Measurements from ENCODE around the gene SYT2. TPM values are rescaled to one million over a fixed set of nuclear protein-coding genes. Genes with fewer than 3 reads are reported as not detected.

Gene SYT2
- total and polyA plus RNA-seq, 9 of the 15 experiments (the other 6 are each of a cell fraction or from before 2014, with no cell fraction given): not detected

GRCh38 chr1:202584707-202585589 is 125.3 kb downstream of the SYT2 start (continued):
- TF ChIP-seq, protein P1, sequence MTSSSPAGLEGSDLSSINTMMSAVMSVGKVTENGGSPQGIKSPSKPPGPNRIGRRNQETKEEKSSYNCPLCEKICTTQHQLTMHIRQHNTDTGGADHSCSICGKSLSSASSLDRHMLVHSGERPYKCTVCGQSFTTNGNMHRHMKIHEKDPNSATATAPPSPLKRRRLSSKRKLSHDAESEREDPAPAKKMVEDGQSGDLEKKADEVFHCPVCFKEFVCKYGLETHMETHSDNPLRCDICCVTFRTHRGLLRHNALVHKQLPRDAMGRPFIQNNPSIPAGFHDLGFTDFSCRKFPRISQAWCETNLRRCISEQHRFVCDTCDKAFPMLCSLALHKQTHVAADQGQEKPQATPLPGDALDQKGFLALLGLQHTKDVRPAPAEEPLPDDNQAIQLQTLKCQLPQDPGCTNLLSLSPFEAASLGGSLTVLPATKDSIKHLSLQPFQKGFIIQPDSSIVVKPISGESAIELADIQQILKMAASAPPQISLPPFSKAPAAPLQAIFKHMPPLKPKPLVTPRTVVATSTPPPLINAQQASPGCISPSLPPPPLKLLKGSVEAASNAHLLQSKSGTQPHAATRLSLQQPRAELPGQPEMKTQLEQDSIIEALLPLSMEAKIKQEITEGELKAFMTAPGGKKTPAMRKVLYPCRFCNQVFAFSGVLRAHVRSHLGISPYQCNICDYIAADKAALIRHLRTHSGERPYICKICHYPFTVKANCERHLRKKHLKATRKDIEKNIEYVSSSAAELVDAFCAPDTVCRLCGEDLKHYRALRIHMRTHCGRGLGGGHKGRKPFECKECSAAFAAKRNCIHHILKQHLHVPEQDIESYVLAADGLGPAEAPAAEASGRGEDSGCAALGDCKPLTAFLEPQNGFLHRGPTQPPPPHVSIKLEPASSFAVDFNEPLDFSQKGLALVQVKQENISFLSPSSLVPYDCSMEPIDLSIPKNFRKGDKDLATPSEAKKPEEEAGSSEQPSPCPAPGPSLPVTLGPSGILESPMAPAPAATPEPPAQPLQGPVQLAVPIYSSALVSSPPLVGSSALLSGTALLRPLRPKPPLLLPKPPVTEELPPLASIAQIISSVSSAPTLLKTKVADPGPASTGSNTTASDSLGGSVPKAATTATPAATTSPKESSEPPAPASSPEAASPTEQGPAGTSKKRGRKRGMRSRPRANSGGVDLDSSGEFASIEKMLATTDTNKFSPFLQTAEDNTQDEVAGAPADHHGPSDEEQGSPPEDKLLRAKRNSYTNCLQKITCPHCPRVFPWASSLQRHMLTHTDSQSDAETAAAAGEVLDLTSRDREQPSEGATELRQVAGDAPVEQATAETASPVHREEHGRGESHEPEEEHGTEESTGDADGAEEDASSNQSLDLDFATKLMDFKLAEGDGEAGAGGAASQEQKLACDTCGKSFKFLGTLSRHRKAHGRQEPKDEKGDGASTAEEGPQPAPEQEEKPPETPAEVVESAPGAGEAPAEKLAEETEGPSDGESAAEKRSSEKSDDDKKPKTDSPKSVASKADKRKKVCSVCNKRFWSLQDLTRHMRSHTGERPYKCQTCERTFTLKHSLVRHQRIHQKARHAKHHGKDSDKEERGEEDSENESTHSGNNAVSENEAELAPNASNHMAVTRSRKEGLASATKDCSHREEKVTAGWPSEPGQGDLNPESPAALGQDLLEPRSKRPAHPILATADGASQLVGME (CRISPR knock-in tag; IDR thresholded peaks at IDR 0.05): no peak
- TF ChIP-seq MTA3 (IDR thresholded peaks at IDR 0.05; ENCODE audit: borderline replicate concordance): peak; percentile 36; the same call in 1 of the 2 replicates
- no peak for TF ChIP-seq ZNF449 (CRISPR knock-in tag; IDR thresholded peaks at IDR 0.05)
- TF ChIP-seq TEAD1 (CRISPR knock-in tag; IDR thresholded peaks at IDR 0.05): peak in 1 of 2 experiments; percentile 55; a peak in 1 of 4 replicates
- TF ChIP-seq ARID1B (IDR thresholded peaks at IDR 0.05): peak; percentile 56; the same call in 1 of the 2 replicates
- no peak for TF ChIP-seq TRIM24 (IDR thresholded peaks at IDR 0.05)
- no peak for TF ChIP-seq ETS2 (tag; IDR thresholded peaks at IDR 0.05; ENCODE audit: borderline replicate concordance, poor library complexity, severe bottlenecking)
- TF ChIP-seq USF2 (CRISPR knock-in tag; IDR thresholded peaks at IDR 0.05): no peak
- peak; percentile 89 for TF ChIP-seq SOX6 (IDR thresholded peaks at IDR 0.05)
- TF ChIP-seq CTBP1 (IDR thresholded peaks at IDR 0.05; ENCODE audit: borderline replicate concordance): peak; percentile 40; the same call in 1 of the 2 replicates
- no peak; the same call in 1 of the 2 replicates for TF ChIP-seq LEF1 (IDR thresholded peaks at IDR 0.05)
- TF ChIP-seq HEY1 (CRISPR knock-in tag; IDR thresholded peaks at IDR 0.05; ENCODE audit: borderline replicate concordance): no peak
